MM.1S (cell line): ENCODE measurements around the gene TRIL.

Experiments
- DNase-seq: peaks from one replicate; pipeline ENCODE4 v3.0.0-alpha.2; 2015
- H2AFZ ChIP-seq: fragments of 300-600 bp; sonication (generic); 2 replicates; pipeline ENCODE4 v1.6.0; 2016; ENCODE audit warnings: antibody characterized with exemption, low read length
- H3F3A ChIP-seq: fragments of 300-600 bp; sonication (generic); 2 replicates; pipeline ENCODE4 v1.6.1; 2016; ENCODE audit warnings: mild to moderate bottlenecking, antibody characterized with exemption, low read length, moderate library complexity, mixed read lengths; ENCODE audit not compliant: insufficient read depth
- H3K27ac ChIP-seq: fragments of 300-600 bp; sonication (generic); 2 replicates; pipeline ENCODE4 v1.5.1; 2016; ENCODE audit warnings: mild to moderate bottlenecking, low read length
- H3K27me3 ChIP-seq: fragments of 300-600 bp; sonication (generic); replicated peaks from 2 replicates; pipeline ENCODE4 v1.6.0; 2016; ENCODE audit warnings: low read length; ENCODE audit not compliant: insufficient read depth
- H3K36me3 ChIP-seq: fragments of 300-600 bp; sonication (generic); replicated peaks from 2 replicates; pipeline ENCODE4 v1.6.1; 2016; ENCODE audit warnings: mild to moderate bottlenecking, low read length, mixed read lengths; ENCODE audit not compliant: insufficient read depth
- H3K4me1 ChIP-seq: fragments of 300-600 bp; sonication (generic); 2 replicates; pipeline ENCODE4 v1.6.1; 2016; ENCODE audit warnings: low read length, mixed read lengths
- H3K4me2 ChIP-seq: fragments of 300-600 bp; sonication (generic); 2 replicates; pipeline ENCODE4 v1.6.0; 2016; ENCODE audit warnings: low read depth, low read length
- H3K4me3 ChIP-seq: fragments of 300-600 bp; sonication (generic); 2 replicates; pipeline ENCODE4 v1.5.1; 2016; ENCODE audit warnings: low read length, mixed read lengths
- H3K79me2 ChIP-seq: fragments of 300-600 bp; sonication (generic); 2 replicates; pipeline ENCODE4 v1.6.1; 2016; ENCODE audit warnings: mixed run types, low read length, mixed read lengths
- H3K9ac ChIP-seq: fragments of 300-600 bp; sonication (generic); 2 replicates; pipeline ENCODE4 v1.6.1; 2016; ENCODE audit warnings: low read length, mixed read lengths
- H3K9me2 ChIP-seq: fragments of 300-600 bp; sonication (generic); replicated peaks from 2 replicates; pipeline ENCODE4 v1.6.1; 2016; ENCODE audit warnings: mild to moderate bottlenecking, low read length, mixed read lengths; ENCODE audit not compliant: insufficient read depth
- H3K9me3 ChIP-seq: fragments of 300-600 bp; sonication (generic); replicated peaks from 2 replicates; pipeline ENCODE4 v1.6.1; 2016; ENCODE audit warnings: mild to moderate bottlenecking, low read length, mixed read lengths; ENCODE audit not compliant: insufficient read depth
- H4K20me1 ChIP-seq: fragments of 300-600 bp; sonication (generic); 2 replicates; pipeline ENCODE4 v1.6.1; 2016; ENCODE audit warnings: mild to moderate bottlenecking, low read length, moderate library complexity, mixed read lengths; ENCODE audit not compliant: insufficient read depth
- CTCF ChIP-seq: fragments of 300-600 bp; sonication (generic); IDR thresholded peaks from 2 replicates; pipeline ENCODE4 v1.5.1; 2016; ENCODE audit warnings: antibody characterized with exemption, low read length, mixed read lengths
- EZH2 ChIP-seq: fragments of 300-600 bp; sonication (generic); optimal IDR thresholded peaks from 2 replicates; pipeline ENCODE3; 2017; ENCODE audit warnings: low read depth, mild to moderate bottlenecking, antibody characterized with exemption, low read length, mixed read lengths
- EZH2phosphoT487 ChIP-seq: fragments of 300-600 bp; sonication (generic); IDR thresholded peaks from 2 replicates; pipeline ENCODE4 v1.6.1; 2018; ENCODE audit warnings: antibody characterized with exemption, low read length

TRIL gene

DNA sequence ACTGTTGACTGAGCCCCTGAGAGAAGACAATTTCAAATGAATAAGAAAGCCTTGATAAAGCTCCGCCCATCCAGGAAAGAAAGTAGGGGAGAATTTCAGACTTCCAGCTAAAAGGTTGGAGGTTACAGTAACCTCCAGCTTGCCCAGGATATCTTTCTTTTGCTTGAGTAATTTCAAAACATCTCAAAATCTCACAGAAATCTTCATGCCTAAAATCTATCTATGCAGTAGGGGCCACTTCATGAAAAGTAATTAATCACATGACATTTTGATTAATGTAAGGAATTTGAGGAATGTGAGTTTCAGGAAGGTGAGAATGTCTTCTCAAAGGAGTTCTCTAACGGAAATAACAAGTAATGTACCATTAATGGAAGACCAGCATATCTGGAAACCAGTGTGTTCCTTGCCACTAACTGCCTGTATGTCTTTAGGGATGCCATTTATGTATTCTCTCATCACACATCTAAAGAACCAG, 24.2 kb downstream of the TRIL start:
- TF ChIP-seq EZH2 (no peak), EZH2phosphoT487 (no peak), CTCF (no peak)
- no peaks in the 10 kb centered on the region for H3K36me3 ChIP-seq
- no peaks in the 10 kb centered on the region for H3F3A ChIP-seq
- H3K4me3 ChIP-seq: no peak overlapping the region
- no peak overlapping the region for H2AFZ ChIP-seq
- no peaks in the 10 kb centered on the region for H3K4me1 ChIP-seq
- H3K9ac ChIP-seq: no peak overlapping the region
- H3K27ac ChIP-seq: no peak overlapping the region
- no peak overlapping the region for H3K4me2 ChIP-seq
- H3K9me2 ChIP-seq: no peaks in the 10 kb centered on the region
- no peaks in the 10 kb centered on the region for H3K27me3 ChIP-seq
- H4K20me1 ChIP-seq: no peaks in the 10 kb centered on the region
- H3K79me2 ChIP-seq: no peaks in the 10 kb centered on the region
- no peaks in the 10 kb centered on the region for H3K9me3 ChIP-seq
- DNase-seq: no peak

- no peak overlapping the region for H3K4me2 ChIP-seq
Observed at GRCh38 chr7:28931565-28931964, 26.6 kb downstream of the TRIL start.

GRCh38 chr7:28926871-28927597, 31.1 kb downstream of the TRIL start:
- Histone ChIP-seq H3K27me3 (no peaks in the 10 kb centered on the region; the same call in 1 of the 2 replicates), H3K4me1 (0 out of 2 replicates have a peak, but pooled peaks cover 7% of the 10 kb centered on the region), H2AFZ (peak overlapping the region; percentile 81), H3K9ac (peak overlapping the region; percentile 42; the same call in 1 of the 2 replicates), H3K27ac (no peak overlapping the region), H3K79me2 (no peaks in the 10 kb centered on the region), H3K4me2 (peak overlapping the region; percentile 88), H3F3A (no peaks in the 10 kb centered on the region), H3K4me3 (peak overlapping the region; percentile 67), H3K9me2 (no peaks in the 10 kb centered on the region), H4K20me1 (no peaks in the 10 kb centered on the region), H3K36me3 (no peaks in the 10 kb centered on the region), H3K9me3 (no peaks in the 10 kb centered on the region)
- TF ChIP-seq EZH2 (no peak), EZH2phosphoT487 (no peak), CTCF (peak; percentile 85)
- peak; percentile 89 for DNase-seq

More at GRCh38 chr7:28931565-28931964, 26.6 kb downstream of the TRIL start:
- H3K36me3 ChIP-seq: no peaks in the 10 kb centered on the region
- H3K79me2 ChIP-seq: no peaks in the 10 kb centered on the region
- H3K27me3 ChIP-seq: no peaks in the 10 kb centered on the region; the same call in 1 of the 2 replicates
- H3K9me2 ChIP-seq: no peaks in the 10 kb centered on the region
- no peaks in the 10 kb centered on the region for H4K20me1 ChIP-seq
- no peaks in the 10 kb centered on the region for H3K4me1 ChIP-seq
- H3K9ac ChIP-seq: no peak overlapping the region
- no peak for DNase-seq
- no peaks in the 10 kb centered on the region for H3K9me3 ChIP-seq
- H3K4me3 ChIP-seq: no peak overlapping the region
- H3K27ac ChIP-seq: no peak overlapping the region
- H3F3A ChIP-seq: no peaks in the 10 kb centered on the region
- no peak overlapping the region for H2AFZ ChIP-seq
- no peak for TF ChIP-seq CTCF
- no peak for TF ChIP-seq EZH2phosphoT487
